GM08714 (cell line): ENCODE data around the gene DIO1.

Experiments
- H3K4me3 ChIP-seq: fragments of 200-500 bp; sonication (Bioruptor generic); 2 replicates; pipeline ENCODE4 v1.5.1; 2014; ENCODE audit warnings: mild to moderate bottlenecking, low read length, inconsistent platforms
- ZNF274 ChIP-seq: IDR thresholded peaks from 2 replicates; pipeline ENCODE4 v1.6.1; 2012; ENCODE audit warnings: mild to moderate bottlenecking, low read depth, low read length

DIO1 gene

GRCh38 chr1:53957194-53957818 lies 63.3 kb downstream of the DIO1 start:
- H3K4me3 ChIP-seq = no peak overlapping the region
- TF ChIP-seq ZNF274 = no peak

DNA sequence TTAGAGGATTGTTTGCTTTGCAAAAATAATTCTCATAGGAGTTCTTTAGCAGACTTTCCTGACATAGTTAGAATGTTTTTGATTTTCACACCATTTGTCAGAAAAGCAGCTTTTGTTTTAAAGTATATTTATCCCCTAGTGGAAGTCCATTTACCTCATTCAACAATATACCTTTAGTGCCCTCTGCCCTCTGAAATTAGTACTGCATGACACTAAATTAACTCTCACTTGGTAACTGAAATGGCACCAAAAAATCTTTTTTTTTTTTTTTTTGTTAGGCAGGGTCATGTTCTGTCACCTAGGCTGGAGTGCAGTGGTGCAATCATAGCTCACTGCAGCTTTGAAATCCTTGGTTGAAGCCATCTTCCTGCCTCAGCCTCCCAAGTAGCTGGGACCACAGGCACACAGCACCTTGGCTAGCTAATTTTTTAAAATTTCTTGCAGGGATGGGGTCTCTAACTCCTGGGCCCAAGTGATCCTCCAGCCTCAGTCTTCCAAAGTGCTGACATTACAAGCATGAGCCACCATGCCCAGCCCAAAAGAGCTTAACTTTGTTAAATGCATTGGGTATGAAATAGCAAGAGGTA lies 65.8 kb downstream of the DIO1 start:
- no peak overlapping the region for H3K4me3 ChIP-seq
- TF ChIP-seq ZNF274 = no peak
